ENCODE results near the gene TSPAN9.

DNA sequence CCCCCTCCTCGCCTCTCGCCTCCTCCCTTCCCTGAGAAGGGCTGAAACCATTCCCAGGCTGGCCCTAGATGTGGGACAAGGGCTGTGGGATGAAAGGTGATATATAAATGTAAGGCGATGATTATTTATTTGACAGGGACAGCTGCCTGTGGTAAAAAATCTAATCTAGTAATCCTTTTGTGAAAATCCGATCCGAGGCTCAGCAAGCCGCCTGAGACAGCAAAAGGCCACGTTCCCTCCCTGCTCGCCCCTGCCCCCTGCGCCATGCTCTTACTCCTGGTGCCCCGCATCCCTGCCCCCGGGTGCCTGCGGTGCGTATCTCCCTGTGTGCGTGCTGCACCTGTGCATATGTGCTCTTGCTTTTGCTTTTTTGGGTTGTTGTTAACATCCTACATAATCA, 65.2 kb downstream of the TSPAN9 start:
- TF ChIP-seq, protein P1, sequence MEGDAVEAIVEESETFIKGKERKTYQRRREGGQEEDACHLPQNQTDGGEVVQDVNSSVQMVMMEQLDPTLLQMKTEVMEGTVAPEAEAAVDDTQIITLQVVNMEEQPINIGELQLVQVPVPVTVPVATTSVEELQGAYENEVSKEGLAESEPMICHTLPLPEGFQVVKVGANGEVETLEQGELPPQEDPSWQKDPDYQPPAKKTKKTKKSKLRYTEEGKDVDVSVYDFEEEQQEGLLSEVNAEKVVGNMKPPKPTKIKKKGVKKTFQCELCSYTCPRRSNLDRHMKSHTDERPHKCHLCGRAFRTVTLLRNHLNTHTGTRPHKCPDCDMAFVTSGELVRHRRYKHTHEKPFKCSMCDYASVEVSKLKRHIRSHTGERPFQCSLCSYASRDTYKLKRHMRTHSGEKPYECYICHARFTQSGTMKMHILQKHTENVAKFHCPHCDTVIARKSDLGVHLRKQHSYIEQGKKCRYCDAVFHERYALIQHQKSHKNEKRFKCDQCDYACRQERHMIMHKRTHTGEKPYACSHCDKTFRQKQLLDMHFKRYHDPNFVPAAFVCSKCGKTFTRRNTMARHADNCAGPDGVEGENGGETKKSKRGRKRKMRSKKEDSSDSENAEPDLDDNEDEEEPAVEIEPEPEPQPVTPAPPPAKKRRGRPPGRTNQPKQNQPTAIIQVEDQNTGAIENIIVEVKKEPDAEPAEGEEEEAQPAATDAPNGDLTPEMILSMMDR (IDR thresholded peaks at IDR 0.05; ENCODE audit: low read depth, low read length) = no peak
- TF ChIP-seq POLR2A (IDR thresholded peaks at IDR 0.05; ENCODE audit: extremely low read depth, insufficient read length) = no peak

Measured in NB4 (cell line).